HEK293T (cell line): ENCODE measurements around the gene DENND1B.

Experiments used
- ARNT ChIP-seq: fragments of 450-650 bp; IDR thresholded peaks from 2 replicates; pipeline ENCODE4 v1.6.1; 2017; ENCODE audit warnings: mild to moderate bottlenecking
- BHLHE40 ChIP-seq: fragments of 450-650 bp; IDR thresholded peaks from 2 replicates; pipeline ENCODE4 v1.6.1; 2016; ENCODE audit warnings: mild to moderate bottlenecking, moderate library complexity, borderline replicate concordance
- CTBP1 ChIP-seq: fragments of 450-650 bp; IDR thresholded peaks from 2 replicates; pipeline ENCODE4 v1.6.1; 2016; ENCODE audit warnings: borderline replicate concordance
- ELF4 ChIP-seq: fragments of 450-650 bp; IDR thresholded peaks from 2 replicates; pipeline ENCODE4 v1.6.1; 2017; ENCODE audit warnings: antibody characterized with exemption
- FOXK2 ChIP-seq: fragments of 450-650 bp; IDR thresholded peaks from 2 replicates; pipeline ENCODE4 v1.6.1; 2016; ENCODE audit warnings: mild to moderate bottlenecking
- FOXM1 ChIP-seq: fragments of 450-650 bp; IDR thresholded peaks from 2 replicates; pipeline ENCODE4 v1.6.1; 2017; ENCODE audit warnings: mild to moderate bottlenecking, borderline replicate concordance
- HDGF ChIP-seq: fragments of 450-650 bp; IDR thresholded peaks from 2 replicates; pipeline ENCODE4 v1.6.1; 2017; ENCODE audit warnings: antibody characterized with exemption, borderline replicate concordance
- L3MBTL2 ChIP-seq: fragments of 450-650 bp; conservative IDR thresholded peaks from 2 replicates; pipeline ENCODE4 v1.6.1; 2016; ENCODE audit warnings: mild to moderate bottlenecking
- LEF1 ChIP-seq: fragments of 450-650 bp; IDR thresholded peaks from 2 replicates; pipeline ENCODE4 v1.6.1; 2017; ENCODE audit warnings: mild to moderate bottlenecking, borderline replicate concordance
- NFRKB ChIP-seq: fragments of 450-650 bp; IDR thresholded peaks from 2 replicates; pipeline ENCODE4 v1.6.1; 2016; ENCODE audit warnings: mild to moderate bottlenecking, moderate library complexity
- SUZ12 ChIP-seq: fragments of 450-650 bp; IDR thresholded peaks from 2 replicates; pipeline ENCODE4 v1.6.1; 2016; ENCODE audit warnings: mild to moderate bottlenecking
- TARDBP ChIP-seq: fragments of 450-650 bp; IDR thresholded peaks from 2 replicates; pipeline ENCODE4 v1.6.1; 2016
- ZNF384 ChIP-seq: fragments of 450-650 bp; IDR thresholded peaks from 2 replicates; pipeline ENCODE4 v1.6.1; 2016
- TF ChIP-seq, protein P1 (sequence below): fragments of 450-650 bp; IDR thresholded peaks from 2 replicates; pipeline ENCODE4 v1.6.1; 2016

- TF ChIP-seq HDGF, result no peak
- no peak for TF ChIP-seq TARDBP
- TF ChIP-seq FOXK2, result no peak
- no peak for TF ChIP-seq FOXM1
- TF ChIP-seq NFRKB, result no peak
- TF ChIP-seq LEF1, result no peak
- TF ChIP-seq ARNT, result no peak
- TF ChIP-seq L3MBTL2, result no peak
- TF ChIP-seq, protein P1, sequence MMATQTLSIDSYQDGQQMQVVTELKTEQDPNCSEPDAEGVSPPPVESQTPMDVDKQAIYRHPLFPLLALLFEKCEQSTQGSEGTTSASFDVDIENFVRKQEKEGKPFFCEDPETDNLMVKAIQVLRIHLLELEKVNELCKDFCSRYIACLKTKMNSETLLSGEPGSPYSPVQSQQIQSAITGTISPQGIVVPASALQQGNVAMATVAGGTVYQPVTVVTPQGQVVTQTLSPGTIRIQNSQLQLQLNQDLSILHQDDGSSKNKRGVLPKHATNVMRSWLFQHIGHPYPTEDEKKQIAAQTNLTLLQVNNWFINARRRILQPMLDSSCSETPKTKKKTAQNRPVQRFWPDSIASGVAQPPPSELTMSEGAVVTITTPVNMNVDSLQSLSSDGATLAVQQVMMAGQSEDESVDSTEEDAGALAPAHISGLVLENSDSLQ, result no peak
- no peak for TF ChIP-seq CTBP1
- no peak for TF ChIP-seq SUZ12
- no peak for TF ChIP-seq BHLHE40
- TF ChIP-seq ZNF384, result no peak
- no peak for TF ChIP-seq ELF4
These were observed 79.3 kb downstream of the DENND1B start for GRCh38 chr1:197695961-197696360.
